Sigmoid colon (tissue), 4 donors: ENCODE measurements around the gene PYGO1.

ENCODE experiments used
- EP300 ChIP-seq, 4 donors: sonication (generic); formaldehyde crosslinking; IDR thresholded peaks; one replicate each; pipeline ENCODE4 v1.6.1; 2017; ENCODE audit warnings: antibody characterized with exemption in 4 of 4
- POLR2A ChIP-seq, 2 donors: fragments of 450-650 bp; IDR thresholded peaks; one replicate each; pipeline ENCODE4 v1.6.1; 2016; ENCODE audit warnings: antibody characterized with exemption in 2 of 2, mild to moderate bottlenecking in 2 of 2, moderate library complexity in 2 of 2
- POLR2AphosphoS5 ChIP-seq, 4 donors: sonication (generic); formaldehyde crosslinking; IDR thresholded peaks; one replicate each; pipeline ENCODE4 v1.6.1; 2017; ENCODE audit warnings: antibody characterized with exemption in 4 of 4
- TF ChIP-seq, protein P1 (sequence below), 4 experiments: fragments of 450-650 bp in 3 of 4; fragments of 200-600 bp in 1 of 4; IDR thresholded peaks; one replicate each; pipeline ENCODE4 v1.5.1; 2016 to 2019; ENCODE audit warnings: antibody characterized with exemption in 4 of 4, mild to moderate bottlenecking in 3 of 4, moderate library complexity in 2 of 4

DNA sequence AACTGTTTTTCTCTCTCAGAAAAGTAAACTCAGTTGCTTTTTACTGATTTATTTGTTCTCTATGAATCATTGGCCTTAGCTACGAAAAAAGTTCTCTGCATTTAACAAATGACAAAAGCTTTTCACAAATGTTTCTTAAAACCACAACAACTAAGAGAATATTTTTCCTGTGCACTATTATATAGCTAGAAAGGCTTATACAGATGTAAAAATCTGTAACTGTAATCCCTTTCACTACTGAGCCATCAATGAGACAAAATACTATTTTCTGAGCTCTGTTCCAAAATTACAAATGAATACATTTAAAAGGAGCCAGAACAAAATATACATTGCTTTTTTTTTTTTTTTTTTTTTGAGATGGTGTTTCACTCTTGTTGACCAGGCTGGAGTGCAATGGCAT is 45.6 kb upstream of the PYGO1 start:
- TF ChIP-seq POLR2A (IDR thresholded peaks at IDR 0.05) (no peak), POLR2AphosphoS5 (IDR thresholded peaks at IDR 0.05) (no peak), EP300 (IDR thresholded peaks at IDR 0.05) (no peak)
- TF ChIP-seq, protein P1, sequence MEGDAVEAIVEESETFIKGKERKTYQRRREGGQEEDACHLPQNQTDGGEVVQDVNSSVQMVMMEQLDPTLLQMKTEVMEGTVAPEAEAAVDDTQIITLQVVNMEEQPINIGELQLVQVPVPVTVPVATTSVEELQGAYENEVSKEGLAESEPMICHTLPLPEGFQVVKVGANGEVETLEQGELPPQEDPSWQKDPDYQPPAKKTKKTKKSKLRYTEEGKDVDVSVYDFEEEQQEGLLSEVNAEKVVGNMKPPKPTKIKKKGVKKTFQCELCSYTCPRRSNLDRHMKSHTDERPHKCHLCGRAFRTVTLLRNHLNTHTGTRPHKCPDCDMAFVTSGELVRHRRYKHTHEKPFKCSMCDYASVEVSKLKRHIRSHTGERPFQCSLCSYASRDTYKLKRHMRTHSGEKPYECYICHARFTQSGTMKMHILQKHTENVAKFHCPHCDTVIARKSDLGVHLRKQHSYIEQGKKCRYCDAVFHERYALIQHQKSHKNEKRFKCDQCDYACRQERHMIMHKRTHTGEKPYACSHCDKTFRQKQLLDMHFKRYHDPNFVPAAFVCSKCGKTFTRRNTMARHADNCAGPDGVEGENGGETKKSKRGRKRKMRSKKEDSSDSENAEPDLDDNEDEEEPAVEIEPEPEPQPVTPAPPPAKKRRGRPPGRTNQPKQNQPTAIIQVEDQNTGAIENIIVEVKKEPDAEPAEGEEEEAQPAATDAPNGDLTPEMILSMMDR (IDR thresholded peaks at IDR 0.05), result no peak
